Measurements from ENCODE around the gene VWA1.

Gene VWA1

GRCh38 chr1:1431845-1432273 lies 3.6 kb upstream of the VWA1 start:
- no peak for DNase-seq (ENCODE audit: low read depth)
- no peak for TF ChIP-seq CTCF (conservative IDR thresholded peaks at IDR 0.05; ENCODE audit: low read depth, low read length)
- no peak overlapping the region for H3K4me3 ChIP-seq (ENCODE audit: low read length)

- no peak for DNase-seq (ENCODE audit: low read depth)
- no peak overlapping the region for H3K4me3 ChIP-seq (ENCODE audit: low read length)
- no peak for TF ChIP-seq CTCF (conservative IDR thresholded peaks at IDR 0.05; ENCODE audit: low read depth, low read length)
Measured at GRCh38 chr1:1432274-1432950, 3.1 kb upstream of the VWA1 start.

DNA sequence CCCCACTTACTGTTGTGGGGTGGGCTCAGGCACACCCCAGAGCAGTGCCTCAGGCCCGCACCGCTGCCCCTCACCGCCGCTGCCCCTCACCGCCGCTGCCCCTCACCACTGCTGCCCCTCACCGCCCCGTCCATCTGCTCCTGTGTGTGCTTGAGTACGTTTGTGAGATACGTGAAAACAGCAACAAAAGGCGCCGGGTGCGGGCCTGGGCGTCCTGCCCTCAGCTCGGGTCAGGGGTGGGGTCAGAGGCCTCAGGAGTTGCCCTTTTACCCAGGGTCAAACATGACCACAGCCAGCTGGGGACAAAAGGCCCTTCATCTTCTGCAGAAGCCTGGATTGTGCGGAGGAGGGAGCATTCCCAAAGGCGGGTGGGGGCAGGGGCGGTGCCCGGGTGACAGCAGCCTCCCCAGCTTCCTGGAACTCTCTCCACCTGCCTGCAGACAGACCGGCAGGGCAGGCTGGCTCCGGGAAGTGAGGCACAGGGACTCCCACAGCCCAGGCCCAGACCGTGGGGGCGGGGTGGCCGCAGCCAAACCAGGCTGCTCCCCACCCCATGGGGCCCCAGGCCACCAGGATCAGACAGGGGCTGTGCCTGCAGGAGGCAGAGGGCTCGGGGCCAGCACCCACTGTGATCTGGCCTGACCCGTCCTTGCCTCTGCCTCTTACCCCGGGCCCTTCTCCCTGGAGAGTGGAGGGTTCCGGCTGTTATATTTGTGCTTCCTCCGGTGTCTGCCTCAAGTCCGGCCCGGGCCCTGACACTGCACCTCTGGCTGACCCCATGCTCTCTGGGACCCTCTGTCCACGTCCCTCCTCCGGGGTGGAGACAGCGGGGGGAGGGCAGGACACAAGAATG lies 2.3 kb upstream of the VWA1 start:
- DNase-seq (ENCODE audit: low read depth): no peak
- no peak overlapping the region for H3K4me3 ChIP-seq (ENCODE audit: low read length)
- no peak for TF ChIP-seq CTCF (conservative IDR thresholded peaks at IDR 0.05; ENCODE audit: low read depth, low read length)

- no peak for TF ChIP-seq CTCF (conservative IDR thresholded peaks at IDR 0.05; ENCODE audit: low read depth, low read length)
- no peak overlapping the region for H3K4me3 ChIP-seq (ENCODE audit: low read length)
- DNase-seq (ENCODE audit: low read depth): no peak
Measured at GRCh38 chr1:1433804-1434130, 1.7 kb upstream of the VWA1 start.

DNA sequence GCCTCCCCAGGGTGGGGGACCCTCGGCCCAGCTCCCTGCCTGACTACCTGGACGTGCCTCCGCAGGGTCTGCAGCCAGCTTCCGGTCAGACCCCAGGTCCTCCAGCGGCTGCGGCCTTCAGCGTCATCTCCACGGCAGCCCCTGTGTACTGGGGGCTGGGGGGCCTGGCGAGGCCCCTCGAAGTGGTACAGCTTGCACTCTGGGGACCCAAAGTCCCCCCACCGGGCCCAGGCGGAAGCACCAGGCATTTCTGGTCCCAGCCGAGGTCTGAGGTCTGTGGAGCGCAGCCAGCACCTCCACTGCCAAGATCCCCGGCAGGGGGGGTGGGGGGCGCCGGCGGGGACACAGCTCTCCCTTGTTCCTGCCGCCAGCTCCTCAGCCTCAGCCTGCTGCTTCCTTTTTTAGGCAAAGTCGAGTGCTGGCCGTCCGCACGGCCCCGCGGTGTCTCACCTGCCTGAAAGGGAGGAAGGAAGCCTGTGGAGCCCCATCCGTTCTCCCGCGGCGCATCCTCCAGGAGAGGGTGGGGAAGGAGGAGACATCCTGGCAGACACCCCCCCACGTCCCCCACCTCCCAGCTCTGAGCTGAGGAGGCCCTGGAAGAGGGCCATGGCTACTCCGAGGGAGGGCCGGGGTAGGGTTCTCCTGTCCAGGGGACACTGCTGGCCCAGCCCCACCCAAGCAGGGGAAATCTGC lies 1.2 kb upstream of the VWA1 start:
- TF ChIP-seq CTCF (conservative IDR thresholded peaks at IDR 0.05; ENCODE audit: low read depth, low read length): no peak
- no peak overlapping the region for H3K4me3 ChIP-seq (ENCODE audit: low read length)
- DNase-seq (ENCODE audit: low read depth): no peak

DNA sequence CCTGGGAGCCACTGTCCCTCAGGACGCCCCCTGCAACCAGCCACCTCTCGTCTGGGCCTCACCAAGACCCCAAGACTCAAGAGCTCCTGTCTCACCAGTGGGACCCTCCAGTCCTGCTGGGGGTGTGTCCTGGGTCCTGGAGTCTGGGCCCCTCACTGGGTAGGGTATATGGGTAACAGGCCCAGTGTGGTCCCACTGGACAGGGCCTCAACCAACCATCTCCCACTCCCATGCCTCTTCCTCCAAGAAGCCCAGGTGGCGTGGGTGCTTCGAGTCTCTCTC lies 725 bp upstream of the VWA1 start:
- H3K4me3 ChIP-seq (ENCODE audit: low read length): no peak overlapping the region

More for the DNA sequence above, 725 bp upstream of the VWA1 start:
- no peak for DNase-seq (ENCODE audit: low read depth)
- no peak for TF ChIP-seq CTCF (conservative IDR thresholded peaks at IDR 0.05; ENCODE audit: low read depth, low read length)
